NCI-H1694 treated with DMSO at 0.1 percent for 48 hours (cell line): ENCODE results near the gene LONP2.
"Not testable (repeated sequence)": the region's sequence is repeated elsewhere in the genome, so short reads cannot be mapped to it uniquely, and the experiment has no call there.

Source experiments
- DNase-seq: peaks from one replicate; lab custom pipeline; 2025; lab: John Stamatoyannopoulos, UW

The LONP2 gene

DNA sequence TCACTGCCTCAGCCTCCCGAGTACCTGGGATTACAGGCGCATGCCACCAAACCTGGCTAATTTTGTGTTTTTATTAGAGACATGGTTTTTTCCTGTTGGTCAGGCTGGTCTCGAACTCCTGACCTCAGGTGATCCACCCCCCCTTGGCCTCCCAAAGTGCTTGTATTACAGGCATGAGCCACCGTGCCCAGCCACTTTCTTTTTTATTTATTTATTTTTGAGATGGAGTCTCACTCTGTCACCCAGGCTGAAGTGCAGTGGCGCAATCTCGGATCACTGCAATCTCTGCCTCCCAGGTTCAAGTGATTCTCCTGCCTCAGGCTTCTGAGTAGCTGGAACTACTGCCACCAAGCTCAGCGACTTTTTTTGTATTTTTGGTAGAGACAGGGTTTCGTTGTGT lies 158.4 kb downstream of the LONP2 start:
- DNase-seq = not testable (repeated sequence)

DNA sequence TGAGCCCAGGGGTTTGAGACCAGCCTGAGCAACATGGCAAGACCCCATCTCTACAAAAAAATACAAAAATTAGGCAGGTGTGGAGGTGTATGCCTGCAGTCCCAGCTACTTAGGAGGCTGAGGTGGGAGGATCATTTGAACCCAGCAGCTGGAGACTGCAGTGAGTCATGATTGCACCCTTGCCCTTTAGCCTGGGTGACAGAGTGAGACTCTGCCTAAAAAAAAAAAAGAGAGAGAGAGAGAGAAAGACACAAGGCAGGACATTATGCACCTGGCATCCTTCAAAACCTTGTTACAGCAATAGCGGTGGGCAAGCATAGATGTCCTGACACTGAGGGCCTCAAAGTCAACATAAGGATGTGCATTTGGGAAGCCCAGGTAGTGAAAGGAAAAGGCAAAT lies 161.1 kb downstream of the LONP2 start:
- no peak for DNase-seq

DNA sequence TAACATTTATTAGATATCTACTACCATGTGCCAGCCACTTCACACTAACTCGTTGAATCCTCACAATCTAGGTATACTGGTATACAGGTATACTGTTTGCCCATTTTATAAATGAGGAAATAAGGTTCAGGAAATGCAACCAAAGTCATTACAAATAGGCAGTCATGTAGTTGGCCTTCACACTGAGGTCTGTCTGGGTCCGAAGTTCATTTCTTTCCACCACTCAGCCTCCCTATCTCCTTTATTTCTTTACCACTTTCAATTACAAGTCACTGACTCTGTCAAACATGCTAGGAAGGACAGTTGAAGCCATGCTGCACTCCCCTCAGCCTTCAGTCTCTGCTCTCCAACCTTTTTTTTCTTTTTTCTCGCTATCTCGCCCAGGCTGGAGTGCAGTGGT lies 161.8 kb downstream of the LONP2 start:
- DNase-seq = no peak
